Measurements from ENCODE around the gene AMER2. TPM values are rescaled to one million over a fixed set of nuclear protein-coding genes. Genes with fewer than 3 reads are reported as not detected.

Gene AMER2
- total RNA-seq, 1 experiment from 2014 or later: not detected

DNA sequence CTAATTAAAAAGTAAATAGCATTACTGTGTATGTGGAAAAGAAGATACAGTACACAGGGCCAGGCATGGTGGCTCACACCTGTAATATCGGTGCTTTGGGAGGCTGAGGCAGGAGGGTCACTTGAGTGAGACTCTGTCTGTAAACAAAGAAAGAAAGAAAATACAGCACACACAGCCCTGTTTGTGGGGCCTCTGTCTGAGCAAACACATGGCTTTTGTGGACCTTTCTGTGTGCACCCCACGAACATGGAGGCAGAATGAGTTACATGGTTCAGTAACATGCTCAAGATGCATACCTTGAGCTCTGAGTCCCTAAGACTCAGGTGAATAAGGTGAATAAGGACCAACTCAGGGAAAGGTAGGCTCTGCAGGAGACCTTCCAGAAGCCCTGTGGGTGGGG lies 20.0 kb upstream of the AMER2 start:
- Histone ChIP-seq H3K4me3 (no peak overlapping the region), H3K27me3 (ENCODE audit: insufficient read depth, low read depth) (peaks cover 91% of the 10 kb centered on the region), H3K9me2 (ENCODE audit: insufficient read depth) (no peaks in the 10 kb centered on the region), H2AFZ (no peak overlapping the region), H3K79me2 (ENCODE audit: low read depth) (no peaks in the 10 kb centered on the region), H3K9me3 (ENCODE audit: insufficient read depth, low read depth) (no peaks in the 10 kb centered on the region), H3K4me1 (replicated peaks; ENCODE audit: insufficient read depth) (no peaks in the 10 kb centered on the region), H3K27ac (no peak overlapping the region), H3K4me2 (no peak overlapping the region), H3F3A (ENCODE audit: insufficient read depth, low read depth) (no peaks in the 10 kb centered on the region), H4K20me1 (ENCODE audit: insufficient read depth) (no peaks in the 10 kb centered on the region), H3K36me3 (ENCODE audit: low read depth) (no peaks in the 10 kb centered on the region)
- no peak for TF ChIP-seq EZH2 (IDR thresholded peaks at IDR 0.05; ENCODE audit: low read depth)
- TF ChIP-seq, protein P1, sequence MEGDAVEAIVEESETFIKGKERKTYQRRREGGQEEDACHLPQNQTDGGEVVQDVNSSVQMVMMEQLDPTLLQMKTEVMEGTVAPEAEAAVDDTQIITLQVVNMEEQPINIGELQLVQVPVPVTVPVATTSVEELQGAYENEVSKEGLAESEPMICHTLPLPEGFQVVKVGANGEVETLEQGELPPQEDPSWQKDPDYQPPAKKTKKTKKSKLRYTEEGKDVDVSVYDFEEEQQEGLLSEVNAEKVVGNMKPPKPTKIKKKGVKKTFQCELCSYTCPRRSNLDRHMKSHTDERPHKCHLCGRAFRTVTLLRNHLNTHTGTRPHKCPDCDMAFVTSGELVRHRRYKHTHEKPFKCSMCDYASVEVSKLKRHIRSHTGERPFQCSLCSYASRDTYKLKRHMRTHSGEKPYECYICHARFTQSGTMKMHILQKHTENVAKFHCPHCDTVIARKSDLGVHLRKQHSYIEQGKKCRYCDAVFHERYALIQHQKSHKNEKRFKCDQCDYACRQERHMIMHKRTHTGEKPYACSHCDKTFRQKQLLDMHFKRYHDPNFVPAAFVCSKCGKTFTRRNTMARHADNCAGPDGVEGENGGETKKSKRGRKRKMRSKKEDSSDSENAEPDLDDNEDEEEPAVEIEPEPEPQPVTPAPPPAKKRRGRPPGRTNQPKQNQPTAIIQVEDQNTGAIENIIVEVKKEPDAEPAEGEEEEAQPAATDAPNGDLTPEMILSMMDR (conservative IDR thresholded peaks at IDR 0.05): no peak
- intact Hi-C loops (cut with micrococcal nuclease; ENCODE audit: unreplicated experiment): no loop called here
- no peak for DNase-seq
- BruUV-seq (replicated peaks): no TSS peak
- ChIA-PET POLR2A (ENCODE audit: unreplicated experiment) (no interaction called here), CTCF (no interaction called here)

DNA sequence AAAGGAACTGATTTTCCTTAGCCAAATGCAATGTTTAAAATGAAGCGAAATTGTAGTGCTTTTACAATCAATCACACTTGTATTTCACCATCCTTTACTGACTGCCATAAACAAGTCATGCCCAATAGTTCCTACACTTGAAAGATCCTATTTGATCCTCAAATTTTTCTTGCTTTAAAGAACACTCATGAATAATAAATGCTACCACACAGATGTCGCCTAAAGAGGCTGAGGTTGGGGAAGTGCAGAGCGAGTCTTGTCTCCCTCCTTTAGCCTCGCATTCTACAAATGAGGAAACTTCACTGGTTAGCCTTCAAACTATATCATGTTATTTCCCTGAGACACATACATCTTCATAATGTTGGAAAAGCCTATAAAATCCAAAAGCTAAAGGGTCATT lies 18.7 kb upstream of the AMER2 start:
- CTCF ChIA-PET: no interaction called here
- H3K4me2 ChIP-seq: no peak overlapping the region
- H3K9me3 ChIP-seq (ENCODE audit: insufficient read depth, low read depth): no peaks in the 10 kb centered on the region
- no TSS peak for BruUV-seq (replicated peaks)
- H4K20me1 ChIP-seq (ENCODE audit: insufficient read depth): no peaks in the 10 kb centered on the region
- peaks cover 88% of the 10 kb centered on the region for H3K27me3 ChIP-seq (ENCODE audit: insufficient read depth, low read depth)
- no peaks in the 10 kb centered on the region for H3K9me2 ChIP-seq (ENCODE audit: insufficient read depth)
- no peaks in the 10 kb centered on the region for H3K36me3 ChIP-seq (ENCODE audit: low read depth)
- intact Hi-C loops (cut with micrococcal nuclease; ENCODE audit: unreplicated experiment): no loop called here
- no peak overlapping the region for H3K27ac ChIP-seq
- H3K79me2 ChIP-seq (ENCODE audit: low read depth): no peaks in the 10 kb centered on the region
- POLR2A ChIA-PET (ENCODE audit: unreplicated experiment): no interaction called here
- no peak for TF ChIP-seq EZH2 (IDR thresholded peaks at IDR 0.05; ENCODE audit: low read depth)
- TF ChIP-seq, protein P1 (conservative IDR thresholded peaks at IDR 0.05): no peak
- no peaks in the 10 kb centered on the region for H3F3A ChIP-seq (ENCODE audit: insufficient read depth, low read depth)
- no peak overlapping the region for H2AFZ ChIP-seq
- DNase-seq: no peak
- no peak overlapping the region for H3K4me3 ChIP-seq
- H3K4me1 ChIP-seq (replicated peaks; ENCODE audit: insufficient read depth): no peaks in the 10 kb centered on the region

DNA sequence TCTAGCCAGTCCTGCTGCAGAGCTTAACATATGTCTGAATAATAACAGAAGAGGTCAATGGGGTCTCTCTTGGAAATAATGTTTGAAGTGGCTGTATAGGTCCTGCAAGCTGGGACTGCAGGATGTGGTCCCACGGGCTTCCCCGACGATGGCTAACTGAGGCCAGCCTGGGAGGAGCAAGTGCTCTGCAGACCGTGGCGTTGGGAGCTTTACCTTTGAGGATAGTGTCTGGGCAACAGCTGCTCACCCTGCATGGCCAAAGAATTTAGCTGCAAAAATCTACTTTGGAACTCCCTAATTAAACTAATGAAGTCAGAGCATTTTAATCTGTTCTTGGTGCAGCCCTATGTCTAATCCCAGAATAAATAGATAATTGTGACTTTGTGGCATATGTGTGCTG lies 18.2 kb upstream of the AMER2 start:
- H2AFZ ChIP-seq: no peak overlapping the region
- H3K27me3 ChIP-seq (ENCODE audit: insufficient read depth, low read depth): peaks cover 88% of the 10 kb centered on the region
- no peak for DNase-seq
- no peaks in the 10 kb centered on the region for H3K9me2 ChIP-seq (ENCODE audit: insufficient read depth)
- CTCF ChIA-PET: no interaction called here
- H3K4me1 ChIP-seq (replicated peaks; ENCODE audit: insufficient read depth): no peaks in the 10 kb centered on the region
- H3K9me3 ChIP-seq (ENCODE audit: insufficient read depth, low read depth): no peaks in the 10 kb centered on the region
- H3K36me3 ChIP-seq (ENCODE audit: low read depth): no peaks in the 10 kb centered on the region
- H4K20me1 ChIP-seq (ENCODE audit: insufficient read depth): no peaks in the 10 kb centered on the region
- intact Hi-C loops (cut with micrococcal nuclease; ENCODE audit: unreplicated experiment): no loop called here
- TF ChIP-seq, protein P1 (conservative IDR thresholded peaks at IDR 0.05): no peak
- TF ChIP-seq EZH2 (IDR thresholded peaks at IDR 0.05; ENCODE audit: low read depth): no peak
- H3K4me3 ChIP-seq: no peak overlapping the region
- no TSS peak for BruUV-seq (replicated peaks)
- POLR2A ChIA-PET (ENCODE audit: unreplicated experiment): no interaction called here
- no peak overlapping the region for H3K27ac ChIP-seq
- no peaks in the 10 kb centered on the region for H3K79me2 ChIP-seq (ENCODE audit: low read depth)
- H3F3A ChIP-seq (ENCODE audit: insufficient read depth, low read depth): no peaks in the 10 kb centered on the region
- no peak overlapping the region for H3K4me2 ChIP-seq

Data from PC-9 (cell line).